Ammon's horn (tissue), 1 donor: ENCODE data around the gene MYBPH.
A peak's percentile ranks its signal among the peaks of the same experiment; 100 is the strongest.

Source experiments
- DNase-seq: peaks from one replicate; pipeline ENCODE4 v3.0.0-alpha.2; 2016; ENCODE audit warnings: low spot score

MYBPH gene

DNA sequence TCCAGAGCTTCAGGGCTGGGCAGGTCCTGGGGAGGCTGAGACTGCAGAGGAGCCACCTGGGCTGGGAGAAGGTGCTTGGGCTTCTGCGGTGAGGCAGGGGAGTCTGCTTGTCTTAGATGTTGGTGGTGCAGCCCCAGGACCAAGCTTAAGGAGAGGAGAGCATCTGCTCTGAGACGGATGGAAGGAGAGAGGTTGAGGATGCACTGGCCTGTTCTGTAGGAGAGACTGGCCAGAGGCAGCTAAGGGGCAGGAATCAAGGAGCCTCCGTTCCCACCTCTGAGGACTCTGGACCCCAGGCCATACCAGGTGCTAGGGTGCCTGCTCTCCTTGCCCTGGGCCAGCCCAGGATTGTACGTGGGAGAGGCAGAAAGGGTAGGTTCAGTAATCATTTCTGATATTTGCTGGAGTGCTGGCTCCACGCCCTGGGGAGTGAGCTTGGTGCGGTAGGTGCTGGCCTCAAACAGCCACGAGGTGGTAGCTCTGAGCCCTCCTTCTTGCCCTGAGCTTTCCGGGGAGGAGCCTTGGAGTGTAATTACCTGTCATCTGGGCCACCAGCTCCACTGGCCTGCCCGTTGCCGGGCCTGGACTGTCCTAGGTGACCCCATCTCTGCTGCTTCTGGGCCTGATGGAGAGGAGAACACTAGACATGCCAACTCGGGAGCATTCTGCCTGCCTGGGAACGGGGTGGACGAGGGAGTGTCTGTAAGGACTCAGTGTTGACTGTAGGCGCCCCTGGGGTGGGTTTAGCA is 9.3 kb downstream of the MYBPH start:
- no peak for DNase-seq

DNA sequence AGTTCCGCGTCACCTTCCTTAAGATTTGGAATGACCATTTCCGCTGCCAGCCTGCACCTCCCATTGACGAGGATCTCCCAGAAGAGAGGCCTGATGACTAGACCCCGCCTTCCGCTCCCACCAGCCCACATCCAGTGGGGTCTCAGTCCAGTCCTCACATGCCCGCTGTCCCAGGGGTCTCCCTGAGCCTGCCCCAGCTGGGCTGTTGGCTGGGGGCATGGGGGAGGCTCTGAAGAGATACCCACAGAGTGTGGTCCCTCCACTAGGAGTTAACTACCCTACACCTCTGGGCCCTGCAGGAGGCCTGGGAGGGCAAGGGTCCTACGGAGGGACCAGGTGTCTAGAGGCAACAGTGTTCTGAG is 9.8 kb downstream of the MYBPH start:
- no peak for DNase-seq

DNA sequence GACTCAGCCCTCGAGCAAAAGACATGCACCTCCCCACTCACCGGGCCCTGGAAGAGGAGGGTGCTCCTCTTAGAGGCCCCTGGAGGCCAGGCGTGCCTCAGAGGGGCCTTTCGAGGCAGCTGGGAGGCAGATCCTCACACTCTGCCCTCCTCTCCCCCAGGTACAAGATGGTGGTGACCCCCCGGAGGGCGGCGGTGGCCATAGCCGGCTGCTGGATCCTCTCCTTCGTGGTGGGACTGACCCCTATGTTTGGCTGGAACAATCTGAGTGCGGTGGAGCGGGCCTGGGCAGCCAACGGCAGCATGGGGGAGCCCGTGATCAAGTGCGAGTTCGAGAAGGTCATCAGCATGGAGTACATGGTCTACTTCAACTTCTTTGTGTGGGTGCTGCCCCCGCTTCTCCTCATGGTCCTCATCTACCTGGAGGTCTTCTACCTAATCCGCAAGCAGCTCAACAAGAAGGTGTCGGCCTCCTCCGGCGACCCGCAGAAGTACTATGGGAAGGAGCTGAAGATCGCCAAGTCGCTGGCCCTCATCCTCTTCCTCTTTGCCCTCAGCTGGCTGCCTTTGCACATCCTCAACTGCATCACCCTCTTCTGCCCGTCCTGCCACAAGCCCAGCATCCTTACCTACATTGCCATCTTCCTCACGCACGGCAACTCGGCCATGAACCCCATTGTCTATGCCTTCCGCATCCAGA is 10.4 kb downstream of the MYBPH start:
- DNase-seq = no peak

DNA sequence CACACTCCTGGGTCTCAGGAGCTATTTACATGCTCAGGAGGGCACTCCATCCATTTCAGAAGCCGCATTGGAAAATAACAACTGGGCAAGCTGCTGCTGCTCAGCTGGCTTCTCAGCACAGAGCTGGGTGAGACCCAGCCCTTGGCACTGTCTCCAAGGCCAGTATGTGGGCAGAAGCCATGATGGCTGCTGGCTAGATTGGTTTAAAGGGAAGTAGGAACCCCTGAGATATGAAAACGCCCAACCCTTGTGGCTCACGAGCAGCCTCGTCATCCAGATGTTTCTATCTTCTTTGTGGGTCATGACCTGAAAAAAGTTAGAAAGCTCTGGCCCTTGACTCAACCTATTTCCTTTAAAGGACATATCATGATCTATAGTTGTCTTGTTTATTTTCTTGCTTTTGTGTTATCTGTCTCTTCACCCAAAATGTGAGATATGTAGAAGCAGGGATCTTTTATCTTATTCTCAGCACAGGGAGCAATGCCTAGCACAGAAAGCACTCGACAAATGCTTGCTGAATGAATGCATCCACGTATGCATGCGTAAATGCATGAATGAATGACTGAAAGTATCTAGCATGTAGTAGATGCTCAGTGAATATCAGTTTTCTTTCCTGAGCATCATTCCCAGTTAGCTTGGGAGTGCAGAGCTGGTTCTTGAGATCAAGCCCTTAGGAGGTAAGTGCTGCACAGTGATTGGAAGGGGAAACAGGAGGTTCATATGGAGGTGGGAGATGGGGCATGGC is 11.6 kb downstream of the MYBPH start:
- peak; percentile 59 for DNase-seq

GRCh38 chr1:203162403-203162802 is 13.2 kb downstream of the MYBPH start:
- DNase-seq = no peak

DNA sequence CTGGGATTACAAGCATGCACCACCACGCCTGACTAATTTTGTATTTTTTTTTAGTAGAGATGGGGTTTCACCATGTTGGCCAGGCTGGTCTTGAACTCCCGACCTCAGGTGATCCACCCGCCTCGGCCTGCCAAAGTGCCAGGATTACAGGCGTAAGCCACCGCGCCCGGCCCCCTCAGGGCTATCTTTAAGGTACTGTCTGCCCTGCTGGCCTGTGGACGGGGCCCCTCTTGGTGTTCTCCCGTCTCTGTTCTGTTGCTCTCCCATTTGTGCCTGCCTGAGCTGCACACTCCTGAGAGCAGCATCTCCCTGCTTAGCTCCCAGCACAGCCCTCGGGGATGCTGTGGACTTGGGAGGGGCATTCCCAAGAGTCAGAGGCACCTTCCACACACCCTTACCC is 13.9 kb downstream of the MYBPH start:
- no peak for DNase-seq

DNA sequence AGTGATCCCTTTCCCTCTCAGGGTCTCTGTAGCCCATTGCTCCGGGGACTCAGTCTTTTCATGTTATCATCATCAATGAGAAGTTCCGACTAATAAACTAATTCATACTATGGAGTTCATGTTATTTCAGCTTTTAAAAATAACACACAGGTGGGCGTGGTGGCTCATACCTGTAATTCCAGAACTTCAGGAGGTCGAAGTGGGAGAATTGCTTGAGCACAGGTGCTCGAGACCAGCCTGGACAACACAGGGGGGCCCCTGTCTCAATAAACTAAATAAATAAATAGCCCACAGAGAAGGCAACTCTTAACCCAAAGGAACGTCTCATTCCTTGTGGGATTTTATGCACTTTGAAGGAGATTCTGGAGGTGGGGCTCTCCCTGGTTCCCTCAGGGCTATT is 14.5 kb downstream of the MYBPH start:
- DNase-seq = no peak

DNA sequence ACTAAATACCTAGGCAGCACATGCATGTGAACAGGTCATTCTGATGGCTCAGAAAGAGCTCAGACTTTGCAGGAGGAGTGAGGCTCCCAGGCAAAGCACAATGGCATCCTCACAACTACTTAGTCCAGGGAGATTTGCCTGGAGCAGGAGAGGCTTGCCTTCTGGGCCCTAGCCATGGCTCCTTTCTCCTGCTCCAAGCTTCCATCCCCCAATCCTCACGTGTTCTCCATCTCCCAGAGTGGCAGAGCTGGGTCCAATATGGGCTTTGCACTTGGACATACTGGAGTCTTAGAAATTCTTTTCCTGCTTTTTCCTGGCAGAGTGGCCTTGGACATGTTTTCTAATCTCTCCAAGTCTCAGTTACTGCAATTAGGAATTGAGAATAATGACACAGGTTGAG is 15.8 kb downstream of the MYBPH start:
- DNase-seq = no peak

DNA sequence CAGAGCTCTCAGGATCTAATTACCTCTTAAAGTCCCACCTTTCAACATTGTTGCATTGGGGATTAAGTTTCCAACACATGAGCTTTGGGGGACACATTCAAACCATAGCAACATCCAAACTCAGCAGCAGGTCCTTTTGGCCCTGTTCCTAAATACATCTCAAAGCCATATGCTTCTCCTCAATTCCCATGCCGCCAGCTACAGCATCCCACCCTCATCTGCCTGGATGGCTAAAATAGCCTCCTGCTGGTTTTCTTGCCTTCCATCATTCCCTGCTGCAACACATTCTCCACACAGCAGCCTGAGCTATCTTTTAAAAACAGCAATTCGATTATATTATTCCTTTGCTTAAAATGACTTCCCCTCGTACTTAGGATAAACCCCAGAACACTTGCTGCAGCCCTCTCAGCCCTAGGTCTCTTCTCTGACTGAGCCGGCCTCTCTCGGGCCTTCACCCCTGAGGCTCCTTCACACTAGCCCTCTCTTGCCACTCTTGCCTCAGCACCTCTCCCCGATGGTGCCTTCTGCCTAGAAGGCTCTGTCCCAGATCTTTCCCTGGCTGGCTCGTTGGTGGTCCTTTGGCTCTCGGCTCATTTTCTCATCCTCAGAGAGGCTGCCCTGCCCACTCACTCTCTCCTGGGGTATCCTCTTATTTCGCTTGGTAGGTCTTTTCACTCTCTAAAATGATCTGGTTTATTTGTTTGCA is 16.5 kb downstream of the MYBPH start:
- DNase-seq = no peak

DNA sequence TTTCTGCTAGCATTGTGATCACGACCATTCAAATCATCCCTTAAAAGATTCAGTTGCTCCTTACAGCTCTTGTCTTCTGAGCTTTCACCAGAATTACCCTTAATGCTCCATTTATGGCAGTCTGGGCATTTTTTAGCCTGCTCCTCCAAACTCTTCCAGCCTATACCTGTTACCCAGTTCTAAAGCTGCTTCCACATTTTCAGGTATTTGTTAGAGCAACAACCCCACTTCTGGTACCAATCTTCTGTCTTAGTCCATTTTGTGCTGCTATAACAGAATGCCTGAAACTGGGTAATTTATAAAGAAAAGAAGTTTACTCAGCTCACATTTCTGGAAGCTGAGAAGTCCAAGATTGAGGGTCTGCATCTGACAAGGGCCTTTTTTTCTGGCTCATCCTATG is 17.2 kb downstream of the MYBPH start:
- no peak for DNase-seq

GRCh38 chr1:203156280-203156679 is 19.3 kb downstream of the MYBPH start:
- no peak for DNase-seq

- no peak for DNase-seq
Measured at GRCh38 chr1:203153989-203154821, 21.4 kb downstream of the MYBPH start.

DNA sequence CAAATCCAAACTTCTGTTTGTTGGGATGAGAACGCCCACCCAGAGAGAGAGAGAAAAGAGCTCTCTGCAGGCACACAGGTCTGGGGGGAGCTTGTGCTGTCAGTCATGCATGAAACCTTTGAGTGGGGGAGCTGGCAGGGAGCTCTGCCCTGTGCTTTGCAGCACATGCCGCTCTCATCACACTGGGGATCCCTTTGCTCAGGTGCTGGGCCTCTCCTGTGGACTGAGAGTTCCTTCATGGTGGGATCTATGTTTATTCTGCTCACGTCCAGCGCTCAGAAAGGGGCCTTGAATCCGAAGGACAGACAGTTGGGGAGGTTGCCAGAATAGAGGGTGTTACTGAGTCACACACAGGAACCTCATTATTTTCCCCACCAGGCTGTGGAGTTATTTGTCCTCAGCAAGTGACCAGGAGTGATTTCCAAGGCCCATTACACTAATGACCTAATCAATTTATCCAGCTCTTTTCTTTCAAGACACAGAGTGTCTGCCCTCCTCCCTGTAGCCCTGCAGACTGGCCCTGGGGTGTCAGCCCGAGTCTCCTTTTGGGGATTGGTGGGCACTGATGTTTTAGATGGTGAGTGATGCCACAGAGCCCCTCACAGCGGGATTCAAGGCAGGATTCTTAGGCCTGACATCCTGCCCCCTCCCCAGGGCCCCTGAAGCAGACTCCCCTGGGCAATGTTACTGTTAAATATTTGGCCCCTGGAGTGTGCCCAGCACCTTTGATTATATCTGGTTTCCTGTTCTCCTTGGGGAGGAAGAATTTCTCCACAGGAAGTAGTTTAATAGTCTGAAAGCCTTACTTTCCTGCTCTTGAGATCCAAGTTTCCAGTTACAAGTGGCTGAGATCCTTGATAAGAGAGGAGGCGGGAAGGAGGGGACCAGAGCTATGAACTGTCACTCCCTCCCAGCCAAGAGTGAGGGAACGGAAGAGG is 22.3 kb downstream of the MYBPH start:
- peak; percentile 79 for DNase-seq

DNA sequence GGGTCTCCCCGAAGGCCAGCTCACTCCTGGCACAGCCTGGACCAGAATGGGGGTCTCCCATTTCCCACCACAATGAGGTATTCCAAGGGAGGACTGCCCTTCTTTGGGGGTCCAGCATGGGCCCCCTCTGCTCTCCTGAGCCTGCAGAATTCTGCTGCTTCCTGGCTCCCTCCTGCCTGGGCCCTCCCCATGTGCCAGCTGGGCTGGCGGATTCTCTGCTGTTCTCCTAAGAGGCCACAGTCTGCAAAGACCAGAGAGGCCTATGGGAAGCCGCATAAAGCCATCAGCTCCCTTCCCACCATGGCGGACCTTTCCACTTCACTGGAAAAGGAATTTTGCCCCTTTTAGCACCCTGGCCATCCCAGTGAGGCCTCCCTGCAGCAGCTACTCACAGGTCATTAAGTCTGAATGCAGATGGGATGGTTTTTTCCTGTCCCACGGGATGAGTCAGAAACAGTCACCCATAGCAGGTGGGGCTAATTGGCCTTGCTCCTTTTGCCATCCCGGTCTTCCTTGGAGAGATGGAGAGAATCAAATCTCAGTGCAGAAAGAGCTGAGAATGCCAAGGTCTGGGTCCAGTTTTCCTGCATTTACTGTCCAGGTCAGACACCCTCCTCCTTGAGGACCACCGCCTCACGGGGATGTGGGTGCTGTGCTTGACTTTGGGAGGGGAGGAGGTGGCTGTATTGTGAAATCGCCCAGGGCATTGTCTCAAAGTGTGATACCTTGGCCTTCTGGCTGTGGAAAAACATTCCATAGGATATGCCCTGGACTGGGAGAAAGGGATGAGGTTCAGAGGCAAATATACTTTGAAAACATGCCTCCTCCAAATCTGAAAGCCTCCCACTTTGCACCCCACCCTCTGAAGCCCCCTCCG is 23.2 kb downstream of the MYBPH start:
- DNase-seq = no peak

DNA sequence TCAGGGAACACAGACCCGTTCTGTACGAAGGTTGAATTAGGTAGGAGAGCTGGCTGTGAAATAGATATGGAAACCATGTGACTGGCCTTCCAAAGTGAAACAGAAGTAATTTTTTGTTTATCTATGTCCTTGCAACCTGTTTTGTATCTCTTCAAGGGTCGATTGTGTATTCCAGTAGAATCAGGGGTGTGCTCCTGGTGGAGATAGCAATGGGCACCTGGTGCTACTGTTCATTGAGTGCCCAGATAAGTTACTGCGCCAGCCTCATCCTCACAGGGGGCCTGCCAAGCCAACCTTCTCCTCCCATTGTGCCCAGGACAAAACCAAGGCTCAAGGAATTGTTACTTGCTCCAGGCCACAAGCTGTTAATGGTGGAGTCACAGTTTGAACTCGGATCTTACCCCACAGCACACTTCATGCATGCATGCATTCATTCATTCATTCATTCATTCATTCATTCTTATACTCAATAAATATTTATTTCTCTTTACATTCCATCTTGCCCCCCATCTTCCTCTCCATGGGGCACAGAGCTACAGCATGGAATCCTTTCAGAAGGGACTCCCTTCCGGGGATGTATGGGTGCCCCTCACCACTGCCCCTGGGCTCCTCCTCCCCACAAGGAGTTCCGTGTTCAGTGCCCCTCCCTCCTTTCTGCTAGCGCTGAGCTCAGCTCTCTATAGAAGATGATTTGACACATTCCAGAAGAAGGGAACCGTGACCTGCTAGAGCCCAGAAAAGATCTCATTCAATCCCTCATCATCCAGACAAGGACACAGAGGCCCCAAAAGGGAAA is 24.1 kb downstream of the MYBPH start:
- DNase-seq = no peak

DNA sequence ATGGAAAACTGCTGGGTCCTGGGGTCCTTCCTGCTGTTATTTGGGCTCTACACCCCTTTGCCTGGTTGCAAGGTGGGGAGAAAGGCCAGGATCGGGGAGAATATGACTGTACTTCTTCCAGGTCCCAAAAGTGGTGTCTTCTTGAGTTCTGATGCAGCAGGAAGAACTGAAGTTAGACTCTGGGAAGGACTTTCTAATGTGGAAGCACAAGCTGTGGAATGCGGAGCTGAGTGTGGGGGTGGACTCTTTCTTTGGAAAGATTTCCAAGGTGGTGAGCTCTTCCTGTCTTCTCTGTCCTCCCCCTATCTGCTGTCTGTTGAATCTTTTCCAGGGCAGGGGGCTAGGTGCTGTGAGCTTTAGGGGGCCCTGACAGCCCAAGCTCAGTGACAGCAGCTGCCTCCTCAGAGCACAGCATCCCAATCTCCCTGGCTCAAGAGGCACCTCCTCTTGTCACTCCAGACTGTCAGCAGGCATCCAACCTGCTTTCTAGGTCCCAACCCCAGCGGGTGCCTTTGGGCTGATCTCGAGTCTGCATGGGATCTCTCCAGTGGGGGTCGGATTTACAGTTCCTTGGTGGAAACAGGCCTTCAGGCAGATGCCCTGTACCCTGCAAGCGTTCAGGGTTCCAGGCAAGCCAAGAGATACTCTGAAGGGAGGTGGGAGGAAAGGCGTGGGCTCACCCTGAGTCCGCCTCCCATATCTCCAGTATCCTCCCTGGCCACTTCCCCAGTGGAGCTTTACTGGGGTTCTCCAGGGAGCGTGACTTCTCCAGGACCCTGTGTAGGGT is 24.9 kb downstream of the MYBPH start:
- DNase-seq = no peak

DNA sequence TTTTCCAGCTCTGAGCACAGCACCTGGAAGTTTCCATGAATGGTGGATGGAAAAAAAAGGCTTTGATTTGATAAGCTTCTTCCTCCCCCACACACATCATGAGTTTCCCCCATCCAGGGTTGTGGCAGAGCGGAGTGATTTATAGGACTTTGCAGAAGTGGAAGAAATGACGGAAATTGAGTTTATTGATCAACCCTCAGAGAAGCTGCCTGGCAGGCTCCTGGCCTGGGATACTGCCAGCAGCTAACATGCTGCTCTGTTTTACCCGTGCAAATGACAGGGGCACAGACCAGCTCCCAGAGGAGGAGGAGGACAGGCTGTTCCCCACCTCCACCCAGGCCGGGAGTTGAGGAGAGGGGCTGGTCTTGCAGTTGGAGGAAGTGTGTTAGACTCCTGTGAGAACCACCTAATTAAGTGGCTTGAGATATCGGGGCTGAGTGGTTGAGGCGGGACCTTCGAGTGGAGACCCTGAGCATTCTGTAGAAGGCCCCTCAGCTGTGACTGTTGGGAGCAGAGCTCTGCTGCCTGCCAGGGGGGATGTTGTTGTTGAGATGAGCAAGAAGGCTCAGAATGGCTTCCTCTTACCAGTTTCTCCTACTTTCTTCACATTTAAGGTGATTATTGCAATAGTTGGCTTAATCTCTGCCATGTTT is 26.3 kb downstream of the MYBPH start:
- DNase-seq = no peak
